GM20431 (cell line): ENCODE results near the gene RCAN1.

Experiments
- in situ Hi-C: fragments of 300-500 bp; cut with MseI, MboI; formaldehyde crosslinking; loops from one replicate; pipeline ENCODE4 v1.15.0; 2020; ENCODE audit warnings: low sequenced_read_pairs; ENCODE audit not compliant: unreplicated experiment

Gene RCAN1

DNA sequence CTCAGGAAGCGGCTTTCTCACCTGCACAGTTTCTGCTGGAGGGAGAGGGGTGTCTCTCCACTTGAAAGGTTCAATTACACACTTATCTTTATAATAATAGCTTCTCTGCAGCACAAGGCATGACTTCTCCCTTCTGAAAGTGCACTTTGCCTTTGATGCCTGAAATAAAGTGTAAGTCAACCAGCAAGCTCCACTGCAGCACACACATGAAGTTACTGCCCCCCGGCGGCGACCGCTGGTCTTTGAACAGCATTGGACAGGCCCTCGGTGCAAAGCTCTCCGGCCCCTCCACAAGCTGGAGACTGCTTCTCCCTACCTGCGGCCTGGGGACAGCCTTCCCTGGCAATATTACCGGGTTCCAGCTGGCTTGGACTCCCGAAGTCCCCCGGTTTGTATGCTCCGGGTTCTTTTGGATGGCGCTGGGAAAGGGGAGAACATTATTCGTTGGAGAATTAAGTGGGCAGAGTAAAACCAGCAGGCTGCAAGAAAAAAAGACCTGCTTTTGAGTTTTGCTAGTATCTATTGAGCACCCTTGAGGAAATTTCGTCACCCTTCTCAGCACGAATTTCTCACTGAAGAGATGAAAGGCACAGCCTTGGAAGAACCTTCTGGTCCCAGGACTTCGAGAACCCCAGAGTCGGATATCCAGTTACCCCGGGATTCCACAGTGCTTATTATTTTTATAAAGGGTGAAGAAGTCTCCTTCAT is 11.8 kb downstream of the RCAN1 start:
- in situ Hi-C loops, result no loop called here

- in situ Hi-C loops, result no loop called here
Measured at GRCh38 chr21:34602061-34602460, 12.9 kb downstream of the RCAN1 start.

GRCh38 chr21:34599534-34600101 is 15.3 kb downstream of the RCAN1 start:
- in situ Hi-C loops, result no loop called here

DNA sequence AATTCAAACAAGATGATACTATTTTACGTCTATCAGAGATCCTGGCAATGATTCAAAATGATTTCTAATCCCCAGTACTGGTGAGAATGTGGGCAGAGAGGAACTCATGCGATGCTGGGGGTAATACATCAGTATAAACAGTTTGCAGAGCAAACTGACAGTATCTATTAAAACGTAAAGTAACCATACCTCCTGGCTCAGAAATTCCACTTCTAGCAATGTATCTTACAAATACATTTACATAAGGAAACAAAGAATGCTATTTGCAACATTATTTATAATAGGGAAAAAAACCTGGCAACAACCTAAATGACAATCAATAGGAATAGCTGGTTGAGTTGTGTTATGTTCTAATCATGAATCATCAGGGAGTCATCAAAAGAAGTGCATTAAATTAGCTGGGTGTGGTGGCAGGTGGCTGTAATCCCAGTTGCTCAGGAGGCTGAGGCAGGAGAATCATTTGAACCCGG is 15.9 kb downstream of the RCAN1 start:
- in situ Hi-C loops, result no loop called here

GRCh38 chr21:34597406-34597805 is 17.5 kb downstream of the RCAN1 start:
- in situ Hi-C loops, result no loop called here

- in situ Hi-C loops, result no loop called here
Measured at GRCh38 chr21:34596561-34597271, 18.2 kb downstream of the RCAN1 start.

- in situ Hi-C loops, result no loop called here
Measured at GRCh38 chr21:34595457-34595856, 19.5 kb downstream of the RCAN1 start.

DNA sequence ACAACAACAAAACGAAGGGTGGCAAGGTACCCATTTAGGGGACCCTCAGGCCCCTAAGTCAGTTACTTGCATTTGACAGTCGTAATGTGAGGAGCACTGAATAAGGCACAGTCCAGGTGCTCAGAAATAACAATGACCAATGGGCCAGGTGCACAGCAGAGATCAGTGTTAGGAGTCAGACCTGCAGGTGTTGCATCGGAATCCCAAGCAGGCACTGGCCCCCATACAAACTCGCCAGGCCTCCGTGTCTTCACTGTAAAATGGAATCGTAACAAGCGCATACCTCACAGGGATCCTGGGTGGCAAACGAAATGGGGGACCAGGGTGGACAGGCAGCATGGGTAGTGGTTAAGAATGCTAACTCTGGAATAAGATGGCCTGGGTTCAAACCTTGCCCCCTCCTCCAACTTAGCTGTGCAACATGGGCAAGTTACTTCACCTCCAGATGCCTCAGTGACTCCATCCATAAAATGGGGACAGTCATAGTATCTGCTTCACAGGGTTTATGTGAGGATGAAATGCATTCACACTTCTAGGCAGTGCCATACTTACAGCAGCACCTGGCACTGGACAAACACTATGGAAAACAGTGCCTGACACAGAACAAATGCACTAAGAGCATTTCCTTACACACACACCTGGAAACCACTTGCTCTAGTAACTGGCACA is 20.2 kb downstream of the RCAN1 start:
- in situ Hi-C loops, result no loop called here

- in situ Hi-C loops, result no loop called here
Measured at GRCh38 chr21:34593954-34594531, 20.9 kb downstream of the RCAN1 start.

- in situ Hi-C loops, result no loop called here
Measured at GRCh38 chr21:34593423-34593822, 21.5 kb downstream of the RCAN1 start.

DNA sequence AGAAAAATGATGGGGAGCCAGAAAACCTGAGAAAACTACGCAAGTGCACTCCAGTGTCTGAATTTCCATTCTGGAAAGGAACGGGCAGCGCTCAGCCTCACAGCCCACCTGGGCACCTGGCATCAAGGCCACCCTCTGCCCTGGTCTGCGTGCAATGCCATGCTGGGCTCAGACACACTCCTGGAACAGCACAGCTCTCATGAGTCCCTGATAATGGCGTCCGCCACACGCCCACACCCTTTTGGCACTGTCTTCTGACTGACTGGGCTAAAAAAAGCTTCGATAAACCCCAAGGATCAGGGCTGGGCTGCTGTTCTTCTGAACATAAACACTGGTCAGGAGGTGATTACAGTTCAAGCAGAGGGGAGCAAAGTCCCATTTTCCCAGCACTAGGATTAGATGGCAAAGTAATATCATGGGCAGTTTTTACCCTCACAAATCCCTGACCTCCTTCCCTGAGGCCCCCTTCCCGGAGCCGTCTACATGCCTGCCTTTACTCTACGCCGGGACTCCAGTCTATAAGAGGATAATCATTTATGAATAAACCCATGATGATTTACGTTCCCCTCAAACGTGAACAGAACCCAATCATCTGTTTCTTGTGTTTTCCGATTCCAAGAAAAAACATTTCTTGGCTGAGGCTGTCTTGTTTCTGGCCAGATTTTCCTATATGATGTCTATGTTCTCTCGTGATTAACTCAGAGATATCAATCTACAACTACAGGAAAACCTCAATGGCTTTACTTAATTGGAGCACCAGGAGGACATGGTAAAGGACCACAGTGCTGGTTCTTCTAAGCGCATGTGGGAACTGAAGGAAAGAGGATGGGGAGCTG is 22.6 kb downstream of the RCAN1 start:
- in situ Hi-C loops, result no loop called here

DNA sequence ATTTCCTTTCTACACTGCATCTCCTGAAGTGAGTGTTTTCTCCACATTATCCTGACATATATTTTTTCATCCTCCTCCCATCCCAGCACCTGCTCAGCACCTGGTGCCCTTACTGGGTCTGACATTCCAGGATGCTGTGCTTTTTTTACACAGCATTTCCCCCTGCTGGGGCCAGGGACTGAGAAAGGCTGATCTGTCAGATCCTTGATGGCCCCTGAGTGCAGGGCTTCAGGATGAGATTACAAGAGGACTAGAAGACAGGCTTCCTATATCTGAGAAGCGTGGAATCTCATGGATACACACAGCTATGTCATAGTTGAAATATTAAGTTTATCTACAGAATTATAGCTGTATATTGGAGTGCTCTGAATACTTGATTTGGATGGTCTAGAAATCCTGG is 24.4 kb downstream of the RCAN1 start:
- in situ Hi-C loops, result no loop called here

GRCh38 chr21:34589511-34590282 is 25.2 kb downstream of the RCAN1 start:
- in situ Hi-C loops, result no loop called here

- in situ Hi-C loops, result no loop called here
Measured at GRCh38 chr21:34583926-34584563, 30.9 kb downstream of the RCAN1 start.

- in situ Hi-C loops, result no loop called here
Measured at GRCh38 chr21:34582506-34583150, 32.3 kb downstream of the RCAN1 start.

- in situ Hi-C loops, result no loop called here
Measured at GRCh38 chr21:34580181-34580700, 34.7 kb downstream of the RCAN1 start.

- in situ Hi-C loops, result no loop called here
Measured at GRCh38 chr21:34579411-34579810, 35.5 kb downstream of the RCAN1 start.

DNA sequence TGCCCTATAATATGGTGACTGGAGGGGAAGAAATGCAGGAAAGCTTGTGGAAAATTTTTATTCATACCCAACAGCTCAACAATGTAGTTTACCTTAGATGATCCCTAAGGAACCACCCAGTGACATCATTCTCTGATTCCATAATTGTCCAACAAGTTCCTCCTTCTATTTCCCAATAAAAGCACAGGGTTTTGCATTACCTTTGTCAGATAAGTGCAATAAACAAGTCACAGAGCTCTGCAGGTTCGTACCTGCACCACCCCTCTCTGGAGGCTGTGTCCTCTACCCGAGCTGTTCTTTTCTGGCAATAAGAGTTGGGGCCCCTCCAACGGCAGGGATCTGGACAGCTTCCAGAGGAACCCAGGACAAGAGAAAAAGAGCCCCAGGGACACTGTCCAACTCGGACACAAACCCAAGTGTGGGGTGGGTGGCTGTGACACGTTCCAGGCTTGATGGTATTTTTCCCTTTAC is 38.8 kb downstream of the RCAN1 start:
- in situ Hi-C loops, result no loop called here
